Mesendoderm (in vitro differentiated cells): ENCODE data around the gene RETREG3.
A peak's percentile ranks its signal among the peaks of the same experiment; 100 is the strongest.
"Not testable (repeated sequence)": the region's sequence is repeated elsewhere in the genome, so short reads cannot be mapped to it uniquely, and the experiment has no call there.

Experiments used
- DNase-seq: peaks from one replicate; pipeline ENCODE4 v3.0.0; 2013
- H2AK5ac ChIP-seq: 2 replicates; pipeline ENCODE4 v1.6.1; 2013; ENCODE audit warnings: low read length, inconsistent platforms
- H2BK120ac ChIP-seq: 2 replicates; pipeline ENCODE4 v1.6.1; 2013; ENCODE audit warnings: low read depth, mild to moderate bottlenecking, low read length, moderate library complexity, mixed read lengths
- H2BK15ac ChIP-seq: replicated peaks from 2 replicates; pipeline ENCODE4 v1.6.1; 2013; ENCODE audit warnings: low read depth, mild to moderate bottlenecking, moderate library complexity
- H2BK5ac ChIP-seq: 2 replicates; pipeline ENCODE4 v1.6.1; 2013; ENCODE audit warnings: low read length, inconsistent platforms
- H3K18ac ChIP-seq: 2 replicates; pipeline ENCODE4 v1.6.1; 2013; ENCODE audit warnings: mild to moderate bottlenecking, low read length, mixed read lengths
- H3K23ac ChIP-seq: one replicate; pipeline ENCODE4 v1.6.1; 2013; ENCODE audit warnings: low read length
- H3K27ac ChIP-seq: 2 replicates; pipeline ENCODE4 v1.5.1; 2013; ENCODE audit warnings: low read depth, mild to moderate bottlenecking, inconsistent platforms, low read length, moderate library complexity
- H3K27me3 ChIP-seq: 2 replicates; pipeline ENCODE4 v1.6.1; 2013; ENCODE audit warnings: low read length, control low read depth, mild to moderate bottlenecking, inconsistent platforms; ENCODE audit not compliant: insufficient read depth, poor library complexity
- H3K36me3 ChIP-seq: 2 replicates; pipeline ENCODE4 v1.6.1; 2013; ENCODE audit warnings: low read length, inconsistent platforms; ENCODE audit not compliant: control insufficient read depth, insufficient read depth
- H3K4ac ChIP-seq: one replicate; pipeline ENCODE4 v1.6.1; 2013; ENCODE audit warnings: low read depth, mild to moderate bottlenecking, low read length, moderate library complexity
- H3K4me1 ChIP-seq: 2 replicates; pipeline ENCODE4 v1.6.1; 2013; ENCODE audit warnings: low read depth, low read length, inconsistent platforms; ENCODE audit not compliant: control insufficient read depth
- H3K4me2 ChIP-seq: 2 replicates; pipeline ENCODE4 v1.6.1; 2013; ENCODE audit warnings: low read length
- H3K4me3 ChIP-seq: 2 replicates; pipeline ENCODE4 v1.5.1; 2013; ENCODE audit warnings: mild to moderate bottlenecking, low read length
- H3K56ac ChIP-seq: one replicate; pipeline ENCODE4 v1.6.1; 2013; ENCODE audit warnings: low read length
- H3K79me1 ChIP-seq: 2 replicates; pipeline ENCODE4 v1.6.1; 2013; ENCODE audit warnings: low read length, inconsistent platforms
- H3K79me2 ChIP-seq: 2 replicates; pipeline ENCODE4 v1.6.1; 2013; ENCODE audit warnings: mild to moderate bottlenecking, low read length; ENCODE audit not compliant: control insufficient read depth, insufficient read depth
- H3K9ac ChIP-seq: 2 replicates; pipeline ENCODE4 v1.6.1; 2013; ENCODE audit warnings: low read length, inconsistent platforms
- H4K5ac ChIP-seq: one replicate; pipeline ENCODE4 v1.6.1; 2013; ENCODE audit warnings: low read length
- H4K8ac ChIP-seq: one replicate; pipeline ENCODE4 v1.6.1; 2013; ENCODE audit warnings: low read depth, mild to moderate bottlenecking, control low read depth, low read length, moderate library complexity
- WGBS: extraction: QIAGEN DNeasy Blood & Tissue Kit; methylation state at CpG from one replicate; pipeline ENCODE4 v1.1.7; 2013; ENCODE audit warnings: low lambda C conversion rate, missing lambda C conversion rate; ENCODE audit not compliant: insufficient coverage; ENCODE audit errors: extremely low coverage; 5-methylcytosine and 5-hydroxymethylcytosine counted together

The RETREG3 gene

GRCh38 chr17:42561897-42562387 lies 47.2 kb downstream of the RETREG3 start, which contains the start of gene COASY:
Gene COASY, plus strand, starts transcription at chr17:42562148. Its CDS starts 475 bp downstream, at chr17:42562623.
- Histone ChIP-seq H3K79me2 (peaks cover 16% of the 10 kb centered on the region), H2BK120ac (no peak within 1 kb of the TSS), H3K23ac (no peak within 1 kb of the TSS), H4K8ac (peak within 1 kb of the TSS; percentile 28), H3K4me3 (peak within 1 kb of the TSS; percentile 99), H3K9ac (peak within 1 kb of the TSS; percentile 99), H2BK15ac (no peak within 1 kb of the TSS), H3K4me2 (peak within 1 kb of the TSS; percentile 92), H3K4ac (peak within 1 kb of the TSS; percentile 63), H2BK5ac (no peak within 1 kb of the TSS), H4K5ac (peak within 1 kb of the TSS; percentile 95), H2AK5ac (peak within 1 kb of the TSS; percentile 94), H3K18ac (no peak within 1 kb of the TSS), H3K27me3 (no peaks in the 10 kb centered on the region), H3K4me1 (peaks cover 8% of the 10 kb centered on the region), H3K36me3 (peaks cover 7% of the 10 kb centered on the region), H3K79me1 (peaks cover 17% of the 10 kb centered on the region), H3K56ac (peak within 1 kb of the TSS; percentile 98), H3K27ac (peak within 1 kb of the TSS; percentile 35)
- no CpG with 5 or more reads among the region's 26 CpGs for whole genome bisulfite sequencing
- DNase-seq, result peak; percentile 99

- no CpG with 5 or more reads among the region's 3 CpGs for WGBS
- H3K18ac ChIP-seq, result no peak overlapping the region
- no peak for DNase-seq
- no peak overlapping the region for H3K9ac ChIP-seq
- peaks cover 16% of the 10 kb centered on the region for H3K79me2 ChIP-seq
- H2BK15ac ChIP-seq, result no peak overlapping the region
- no peak overlapping the region for H3K4me2 ChIP-seq
- H2BK120ac ChIP-seq, result no peak overlapping the region
- H3K4me3 ChIP-seq, result no peak overlapping the region
- no peak overlapping the region for H3K4ac ChIP-seq
- no peaks in the 10 kb centered on the region for H3K27me3 ChIP-seq
- H3K4me1 ChIP-seq, result peaks cover 8% of the 10 kb centered on the region
- H3K79me1 ChIP-seq, result peaks cover 17% of the 10 kb centered on the region
- H3K56ac ChIP-seq, result no peak overlapping the region
- no peak overlapping the region for H3K27ac ChIP-seq
- H3K36me3 ChIP-seq, result peaks cover 6% of the 10 kb centered on the region
- no peak overlapping the region for H3K23ac ChIP-seq
- H4K5ac ChIP-seq, result no peak overlapping the region
- H2BK5ac ChIP-seq, result no peak overlapping the region
- H2AK5ac ChIP-seq, result no peak overlapping the region
- no peak overlapping the region for H4K8ac ChIP-seq
Observed at GRCh38 chr17:42560246-42560645, 48.9 kb downstream of the RETREG3 start.

- H3K23ac ChIP-seq, result no peak overlapping the region
- no peak overlapping the region for H3K9ac ChIP-seq
- H3K4me1 ChIP-seq, result peaks cover 8% of the 10 kb centered on the region
- H3K4ac ChIP-seq, result no peak overlapping the region
- no peak overlapping the region for H2BK15ac ChIP-seq
- no peak overlapping the region for H3K4me3 ChIP-seq
- peaks cover 16% of the 10 kb centered on the region for H3K79me2 ChIP-seq
- DNase-seq, result no peak
- H2AK5ac ChIP-seq, result no peak overlapping the region
- no peak overlapping the region for H3K27ac ChIP-seq
- no peaks in the 10 kb centered on the region for H3K27me3 ChIP-seq
- H3K36me3 ChIP-seq, result peaks cover 2% of the 10 kb centered on the region
- H3K56ac ChIP-seq, result no peak overlapping the region
- H4K8ac ChIP-seq, result no peak overlapping the region
- no peak overlapping the region for H2BK5ac ChIP-seq
- no peak overlapping the region for H2BK120ac ChIP-seq
- no CpG with 5 or more reads among the region's 6 CpGs for WGBS
- H3K18ac ChIP-seq, result no peak overlapping the region
- peaks cover 16% of the 10 kb centered on the region for H3K79me1 ChIP-seq
- no peak overlapping the region for H3K4me2 ChIP-seq
- no peak overlapping the region for H4K5ac ChIP-seq
Observed at GRCh38 chr17:42559075-42559474, 50.1 kb downstream of the RETREG3 start.

DNA sequence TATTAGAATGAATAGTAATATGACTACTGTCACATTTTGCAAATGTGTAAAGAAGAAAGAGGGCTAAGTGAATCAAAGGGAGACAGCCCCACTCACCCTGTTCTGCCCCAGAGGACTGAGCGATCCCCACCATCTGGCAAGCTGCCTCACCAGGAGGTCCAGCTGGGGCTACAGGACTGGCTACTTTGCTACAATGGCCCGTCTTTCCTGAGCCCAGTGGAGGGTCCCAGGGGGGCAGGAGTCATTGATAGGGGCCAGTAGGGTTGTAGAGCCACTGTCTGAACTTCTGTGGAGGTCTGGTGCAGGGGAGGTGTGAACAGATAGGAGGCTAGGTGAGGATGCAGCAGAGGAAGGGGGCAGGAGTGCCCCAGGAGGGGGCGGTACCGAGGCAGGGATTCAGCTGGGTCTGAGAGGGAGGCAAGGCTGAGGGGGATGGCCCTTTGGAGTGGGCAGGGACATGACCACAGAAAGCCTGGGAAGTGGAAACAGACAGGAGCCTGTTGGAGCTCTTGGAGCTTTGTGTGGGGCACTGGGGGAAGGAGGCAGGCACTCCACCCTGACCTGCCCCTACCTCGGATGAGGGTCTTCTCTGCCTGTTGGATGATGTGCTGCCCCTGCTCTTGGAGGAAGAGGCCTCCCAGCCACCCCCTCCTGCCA lies 53.1 kb downstream of the RETREG3 start:
- not testable (repeated sequence) for H2BK5ac ChIP-seq, H2BK120ac ChIP-seq, H2BK15ac ChIP-seq, H3K36me3 ChIP-seq, H3K23ac ChIP-seq, H3K79me1 ChIP-seq, H3K4ac ChIP-seq, H2AK5ac ChIP-seq, H3K4me3 ChIP-seq, H3K18ac ChIP-seq, H4K8ac ChIP-seq, H3K9ac ChIP-seq, H3K27ac ChIP-seq, H3K27me3 ChIP-seq, H3K79me2 ChIP-seq, H3K4me2 ChIP-seq, H3K4me1 ChIP-seq, H4K5ac ChIP-seq
- H3K56ac ChIP-seq, result peak overlapping the region; percentile 56
- WGBS, result no CpG with 5 or more reads among the region's 5 CpGs
- peak; percentile 88 for DNase-seq

- peak overlapping the region; percentile 83 for H3K27ac ChIP-seq
- no peak overlapping the region for H2BK120ac ChIP-seq
- peak overlapping the region; percentile 69 for H3K18ac ChIP-seq
- H3K56ac ChIP-seq, result peak overlapping the region; percentile 95
- peak overlapping the region; percentile 63 for H3K4me3 ChIP-seq
- DNase-seq, result no peak
- H3K9ac ChIP-seq, result peak overlapping the region; percentile 87
- H3K4me1 ChIP-seq, result peaks cover 2% of the 10 kb centered on the region
- H3K36me3 ChIP-seq, result no peaks in the 10 kb centered on the region
- no peak overlapping the region for H2BK15ac ChIP-seq
- H3K4ac ChIP-seq, result peak overlapping the region; percentile 56
- H3K79me2 ChIP-seq, result no peaks in the 10 kb centered on the region
- peak overlapping the region; percentile 43 for H4K8ac ChIP-seq
- H2BK5ac ChIP-seq, result no peak overlapping the region
- H2AK5ac ChIP-seq, result no peak overlapping the region
- no peaks in the 10 kb centered on the region for H3K79me1 ChIP-seq
- H3K23ac ChIP-seq, result peak overlapping the region; percentile 37
- WGBS, result no CpG with 5 or more reads among the region's 4 CpGs
- peak overlapping the region; percentile 78 for H3K4me2 ChIP-seq
- no peaks in the 10 kb centered on the region for H3K27me3 ChIP-seq
- H4K5ac ChIP-seq, result no peak overlapping the region
Observed at GRCh38 chr17:42555122-42555622, 54.0 kb downstream of the RETREG3 start.
